Hepatocyte (in vitro differentiated cells): ENCODE data around the gene OTOGL.

ENCODE experiments used
- CTCF ChIP-seq: fragments of 200-600 bp; sonication (generic); IDR thresholded peaks from 2 replicates; pipeline ENCODE4 v1.5.1; 2016; ENCODE audit warnings: antibody characterized with exemption, mild to moderate bottlenecking; ENCODE audit not compliant: poor library complexity
- EZH2phosphoT487 ChIP-seq: fragments of 200-600 bp; sonication (generic); IDR thresholded peaks from one replicate; pipeline ENCODE4 v1.6.1; 2018; ENCODE audit warnings: antibody characterized with exemption, mild to moderate bottlenecking, low read depth, moderate library complexity; ENCODE audit not compliant: unreplicated experiment, severe bottlenecking

- TF ChIP-seq EZH2phosphoT487 (no peak), CTCF (no peak)
Measured at GRCh38 chr12:80099259-80099658, at the start of gene OTOGL.
